K562 (cell line): ENCODE measurements around the gene IFNA6. TPM values are rescaled to one million over a fixed set of nuclear protein-coding genes. Genes with fewer than 3 reads are reported as not detected.

ENCODE experiments used
- ATAC-seq: fragments of 200-7000 bp; cut with Tn5 transposase; 3 replicates; pipeline ENCODE4 v1.9.1; 2020; ENCODE audit warnings: moderate library complexity
- BruUV-seq: library from RNA; stranded (reverse); fragments of 400-500 nt; replicated peaks from 2 replicates; lab custom pipeline; 2021; lab: Mats Ljungman, UMichigan
- CTCF ChIA-PET: fragments of 300-600 bp; formaldehyde crosslinking; extraction: SDS; loops from one replicate; lab custom pipeline; 2021; ENCODE audit warnings: low intra/inter-chr PET ratio; lab: Yijun Ruan, JAX
- POLR2A ChIA-PET: fragments of 300-600, 350-650 bp; sonication (Branson Sonifier 250); formaldehyde crosslinking; extraction: SDS; loops from one replicate; lab custom pipeline; 2021; ENCODE audit warnings: antibody characterized with exemption, inconsistent platforms; lab: Yijun Ruan, JAX
- DNase-seq, 4 experiments: peaks; one replicate each; pipeline versions ENCODE4 v3.0.0 to v3.0.0-alpha.2; 2011 to 2018; ENCODE audit warnings: low spot score in 3 of 4, mixed read lengths in 3 of 4; ENCODE audit errors: extremely low read depth in 1 of 4
- FAIRE-seq: peaks from 2 replicates; lab custom pipeline; 2011; peaks lifted over from hg19 to GRCh38; lab: Jason Lieb, UNC
- H2AFZ ChIP-seq: 2 replicates; pipeline ENCODE4 v1.6.0; 2011; ENCODE audit warnings: low read depth, low read length, control low read depth, inconsistent platforms
- H3K27ac ChIP-seq: fragments of 200-600 bp; 3 replicates; pipeline ENCODE4 v1.8.0; 2011; ENCODE audit warnings: low read depth, mild to moderate bottlenecking, control low read depth, inconsistent platforms, low read length, moderate library complexity, mixed read lengths; ENCODE audit errors: extremely low read depth
- H3K27me3 ChIP-seq, 2 experiments: fragments of 300-600 bp in 1 of 2; 2 replicates in 1 of 2; 3 replicates in 1 of 2; pipeline versions ENCODE4 v1.6.0 to v1.8.0; 2011; ENCODE audit warnings: inconsistent platforms in 2 of 2, low read length in 2 of 2, mild to moderate bottlenecking in 1 of 2, mixed read lengths in 1 of 2, moderate library complexity in 1 of 2; ENCODE audit not compliant: control insufficient read depth in 2 of 2, insufficient read depth in 2 of 2
- H3K36me3 ChIP-seq: fragments of 300-600 bp; 3 replicates; pipeline ENCODE4 v1.8.0; 2011; ENCODE audit warnings: mild to moderate bottlenecking, low read length, inconsistent platforms; ENCODE audit not compliant: control insufficient read depth, insufficient read depth
- H3K4me1 ChIP-seq, 2 experiments: fragments of 200-600 bp in 1 of 2; replicated peaks in 1 of 2; 2 replicates in 1 of 2; 3 replicates in 1 of 2; pipeline versions ENCODE4 v1.5.1 to v1.8.0; 2011; ENCODE audit warnings: inconsistent platforms in 2 of 2, low read length in 2 of 2, mild to moderate bottlenecking in 1 of 2, mixed read lengths in 1 of 2, moderate library complexity in 1 of 2; ENCODE audit not compliant: control insufficient read depth in 2 of 2, insufficient read depth in 2 of 2
- H3K4me2 ChIP-seq: 2 replicates; pipeline ENCODE4 v1.6.1; 2011; ENCODE audit warnings: low read length, control low read depth, inconsistent platforms, mixed read lengths; ENCODE audit not compliant: insufficient read depth
- H3K4me3 ChIP-seq: fragments of 200-600 bp; sonication (generic), shearing (Covaris generic); 2 replicates; pipeline ENCODE4 v1.5.1; 2016; ENCODE audit warnings: control low read depth, inconsistent platforms
- H3K79me2 ChIP-seq: fragments of 200-600 bp; 3 replicates; pipeline ENCODE4 v1.8.0; 2011; ENCODE audit warnings: low read length, inconsistent platforms; ENCODE audit not compliant: control insufficient read depth, insufficient read depth
- H3K9ac ChIP-seq, 2 experiments: 2 replicates each; pipeline versions ENCODE4 v1.6.0 to v1.6.1; 2011; ENCODE audit warnings: low read depth in 2 of 2, low read length in 2 of 2, control low read depth in 1 of 2, inconsistent platforms in 1 of 2, mild to moderate bottlenecking in 1 of 2, mixed read lengths in 1 of 2; ENCODE audit not compliant: insufficient read depth in 1 of 2
- H3K9me1 ChIP-seq: one replicate; pipeline ENCODE4 v1.6.0; 2011; ENCODE audit warnings: inconsistent platforms, mild to moderate bottlenecking, low read length, moderate library complexity; ENCODE audit not compliant: control insufficient read depth, insufficient read depth
- H3K9me3 ChIP-seq: replicated peaks from 2 replicates; pipeline ENCODE4 v1.5.1; 2011; ENCODE audit warnings: low read depth, low read length, inconsistent platforms; ENCODE audit not compliant: control insufficient read depth, insufficient read depth
- H4K20me1 ChIP-seq: replicated peaks from 2 replicates; pipeline ENCODE4 v1.6.1; 2011; ENCODE audit warnings: low read length, inconsistent platforms, mixed read lengths; ENCODE audit not compliant: control insufficient read depth, insufficient read depth
- GTF2A2 ChIP-seq: IDR thresholded peaks from 2 replicates; pipeline ENCODE4 v1.6.1; 2016; ENCODE audit warnings: mild to moderate bottlenecking, missing genetic modification characterization, missing compliant biosample characterization
- MAX ChIP-seq: sonication (generic); formaldehyde crosslinking; IDR thresholded peaks from 2 replicates; pipeline ENCODE4 v1.9.0; 2022; ENCODE audit warnings: mild to moderate bottlenecking, missing genetic modification reagents
- MCM5 ChIP-seq: fragments of 450-650 bp; IDR thresholded peaks from 2 replicates; pipeline ENCODE4 v1.6.1; 2016; ENCODE audit warnings: low read depth
- NEUROD1 ChIP-seq: fragments of 150-350 bp; IDR thresholded peaks from 2 replicates; pipeline ENCODE4 v1.6.1; 2014; ENCODE audit warnings: borderline replicate concordance, low read length, low read depth; ENCODE audit not compliant: partially characterized antibody
- NFE2 ChIP-seq: IDR thresholded peaks from 2 replicates; pipeline ENCODE4 v1.6.1; 2014; ENCODE audit warnings: antibody characterized with exemption, low read depth
- NR3C1 ChIP-seq: sonication (generic); formaldehyde crosslinking; IDR thresholded peaks from 2 replicates; pipeline ENCODE4 v1.8.1; 2022; ENCODE audit warnings: missing genetic modification reagents
- SMAD4 ChIP-seq: fragments of 250-450 bp; sonication (Bioruptor Pico); conservative IDR thresholded peaks from 2 replicates; pipeline ENCODE4 v1.8.0; 2021; ENCODE audit warnings: inconsistent platforms, mild to moderate bottlenecking, moderate library complexity
- ZNF282 ChIP-seq: sonication (generic); formaldehyde crosslinking; IDR thresholded peaks from 2 replicates; pipeline ENCODE4 v1.8.1; 2023; ENCODE audit warnings: missing genetic modification reagents
- ZNF354B ChIP-seq: fragments of 250-450 bp; sonication (Bioruptor Pico); IDR thresholded peaks from 2 replicates; pipeline ENCODE4 v1.4.0; 2020
- ZNF431 ChIP-seq: sonication (generic); formaldehyde crosslinking; IDR thresholded peaks from 2 replicates; pipeline ENCODE4 v1.8.0; 2022; ENCODE audit warnings: mild to moderate bottlenecking, missing genetic modification reagents
- ZNF695 ChIP-seq: fragments of 450-650 bp; formaldehyde crosslinking; IDR thresholded peaks from 2 replicates; pipeline ENCODE4 v1.4.0; 2020; ENCODE audit warnings: mild to moderate bottlenecking, moderate library complexity
- WGBS: fragments of 100-300 bp; shearing (Covaris generic); methylation state at CpG from one replicate; pipeline ENCODE4 v1.1.6; 2016; ENCODE audit warnings: low coverage, mixed read lengths; ENCODE audit not compliant: insufficient coverage; ENCODE audit errors: missing lambda C conversion rate; 5-methylcytosine and 5-hydroxymethylcytosine counted together
- in situ Hi-C: fragments of 300-500 bp; cut with MboI; formaldehyde crosslinking; loops from 4 replicates; pipeline ENCODE4 v1.15.0; 2018; ENCODE audit warnings: inconsistent platforms, mixed read lengths
- intact Hi-C: fragments of 100-400 bp; cut with micrococcal nuclease; formaldehyde crosslinking; loops from 2 replicates; pipeline ENCODE4 v1.14.2; 2022
- polyA plus RNA-seq, 8 experiments: library from polyadenylated mRNA; depleted of rRNA in 4 of 8; stranded (reverse) in 5 of 8; unstranded in 3 of 8; fragments of >200 nt; fragmentation: Nextera tagmentation in 2 of 8; fragmentation: Illumina TruSeq in 1 of 8; extraction: Ambion mirVana in 2 of 8; extraction: Trizol in 1 of 8; gene quantifications; 2 replicates each; pipeline versions ENCODE4 v1.2.1 to v1.2.3, GENCODE V29; 2011 to 2014; ENCODE audit warnings: inconsistent platforms in 1 of 8, missing spikeins in 1 of 8
- total RNA-seq, 7 experiments: library from RNA; depleted of rRNA in 6 of 7; stranded (reverse); fragments of >200 nt in 6 of 7; fragmentation: Illumina TruSeq in 2 of 7; extraction: Trizol in 2 of 7; gene quantifications; 2 replicates each; pipeline versions ENCODE4 v1.2.1 to v1.2.3, GENCODE V29; 2011 to 2021; ENCODE audit warnings: low replicate concordance in 1 of 7
- TF ChIP-seq, protein P1 (sequence below): sonication (generic); formaldehyde crosslinking; IDR thresholded peaks from 2 replicates; pipeline ENCODE4 v1.9.0; 2022; ENCODE audit warnings: mild to moderate bottlenecking, missing genetic modification reagents

IFNA6 gene
- total and polyA plus RNA-seq, 9 of the 15 experiments (the other 6 are each of a cell fraction or from before 2014, with no cell fraction given) = not detected

DNA sequence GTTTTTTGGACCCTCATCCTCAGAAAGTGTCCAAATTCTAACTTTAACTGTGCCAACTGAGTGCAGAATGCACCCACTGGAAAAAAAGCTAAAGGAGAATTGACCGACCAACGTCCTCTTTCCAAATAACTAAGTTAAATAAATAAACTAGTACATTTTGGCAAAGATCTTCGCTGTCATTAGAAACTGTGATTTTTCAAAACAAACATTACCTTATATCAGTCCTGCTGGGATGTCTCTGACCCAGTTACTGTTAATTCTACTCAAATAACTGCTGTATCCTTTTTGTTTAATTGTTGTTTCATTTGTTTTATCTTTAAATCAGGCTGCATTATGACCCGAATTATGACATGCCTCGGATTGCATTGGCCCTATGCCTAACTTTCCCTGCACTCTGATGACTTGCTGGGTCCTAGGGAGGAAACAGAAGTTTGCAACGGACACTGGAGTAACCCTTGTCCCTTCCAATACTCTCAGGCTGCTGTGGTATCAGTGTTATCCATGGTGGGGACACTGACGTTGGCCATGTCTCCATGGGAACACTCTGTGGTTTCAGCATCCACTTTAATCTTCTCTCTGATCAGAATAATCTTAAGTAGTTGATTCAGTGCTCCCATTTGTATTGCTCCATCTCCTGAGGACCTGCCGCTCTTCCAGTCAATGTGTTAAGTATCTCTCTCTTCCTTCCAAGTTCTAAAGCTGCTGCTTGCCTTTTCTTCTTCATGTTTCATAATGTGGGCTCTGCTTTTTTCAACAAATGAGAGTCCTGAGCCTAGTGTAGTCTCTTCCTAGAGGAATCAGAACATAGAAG is 34.5 kb downstream of the IFNA6 start:
- intact Hi-C loops (no loop called here), in situ Hi-C loops (no loop called here)
- ChIA-PET POLR2A (no interaction called here), CTCF (no interaction called here)
- no peak overlapping the region for H2AFZ ChIP-seq
- H3K9ac ChIP-seq = no peak overlapping the region
- no TSS peak for BruUV-seq
- no peaks in the 10 kb centered on the region for H3K27me3 ChIP-seq
- no peak overlapping the region for H3K4me2 ChIP-seq
- H3K9me3 ChIP-seq = no peaks in the 10 kb centered on the region
- TF ChIP-seq MAX (CRISPR knock-in tag) (no peak), NEUROD1 (no peak), GTF2A2 (tag) (no peak), ZNF431 (CRISPR knock-in tag) (no peak), ZNF282 (CRISPR knock-in tag) (no peak), ZNF695 (no peak), ZNF354B (CRISPR knock-in tag) (no peak), NR3C1 (CRISPR knock-in tag) (no peak), MCM5 (no peak), SMAD4 (CRISPR knock-in tag) (no peak), NFE2 (no peak)
- TF ChIP-seq, protein P1, sequence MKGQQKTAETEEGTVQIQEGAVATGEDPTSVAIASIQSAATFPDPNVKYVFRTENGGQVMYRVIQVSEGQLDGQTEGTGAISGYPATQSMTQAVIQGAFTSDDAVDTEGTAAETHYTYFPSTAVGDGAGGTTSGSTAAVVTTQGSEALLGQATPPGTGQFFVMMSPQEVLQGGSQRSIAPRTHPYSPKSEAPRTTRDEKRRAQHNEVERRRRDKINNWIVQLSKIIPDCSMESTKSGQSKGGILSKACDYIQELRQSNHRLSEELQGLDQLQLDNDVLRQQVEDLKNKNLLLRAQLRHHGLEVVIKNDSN (CRISPR knock-in tag) = no peak
- no peak overlapping the region for H3K27ac ChIP-seq
- no peak for DNase-seq
- FAIRE-seq = no peak
- no peaks in the 10 kb centered on the region for H3K36me3 ChIP-seq
- H3K79me2 ChIP-seq = no peaks in the 10 kb centered on the region
- H4K20me1 ChIP-seq = no peaks in the 10 kb centered on the region
- no peak for ATAC-seq
- no CpG with 5 or more reads among the region's 8 CpGs for WGBS
- H3K4me1 ChIP-seq = no peaks in the 10 kb centered on the region
- H3K4me3 ChIP-seq = no peak overlapping the region
- no peaks in the 10 kb centered on the region for H3K9me1 ChIP-seq
